ENCODE data around the gene ETV5.

GRCh38 chr3:186149319-186149960, 40.6 kb upstream of the ETV5 start:
- TF ChIP-seq CTCF (IDR thresholded peaks at IDR 0.05) (no peak), POLR2A (IDR thresholded peaks at IDR 0.05) (no peak), POLR2AphosphoS5 (IDR thresholded peaks at IDR 0.05) (no peak)
